Cardiac septum (tissue), 1 donor: ENCODE data around the gene BCL2L15. TPM values are rescaled to one million over a fixed set of nuclear protein-coding genes. Genes with fewer than 3 reads are reported as not detected.

ENCODE experiments used
- DNase-seq: peaks from one replicate; pipeline ENCODE4 v3.0.0-alpha.2; 2020; ENCODE audit warnings: low spot score
- intact Hi-C: fragments of 100-400 bp; cut with DNase I; formaldehyde crosslinking; loops from one replicate; pipeline ENCODE4 v1.14.0; 2022
- total RNA-seq: library from RNA; stranded (reverse); fragmentation: NEBNext Ultra II Directional; extraction: Animal tissue kit (Norgen Biotek cat#: 25700); gene quantifications from one replicate; pipeline ENCODE4 v1.2.1, GENCODE V29; 2021
- donor health status: DM: no; HTN: no; CAD: no.

BCL2L15 gene
- total RNA-seq, 1 donor from 2014 or later: not detected

GRCh38 chr1:113846391-113847035, 40.9 kb downstream of the BCL2L15 start:
- intact Hi-C loops: no loop called here
- no peak for DNase-seq

GRCh38 chr1:113836534-113836933, 50.8 kb downstream of the BCL2L15 start:
- intact Hi-C loops: loop anchor here (5.0 to 10.0 kb wide), 2 partner anchors 66 to 448 kb away; partner anchors contain the start of gene AP4B1
- no peak for DNase-seq

- no peak for DNase-seq
- intact Hi-C loops: loop anchor here (5.0 to 10.0 kb wide), 2 partner anchors 67 to 449 kb away; partner anchors contain the start of gene AP4B1
These were observed 51.6 kb downstream of the BCL2L15 start for GRCh38 chr1:113835686-113836290.

GRCh38 chr1:113834716-113835115, 52.7 kb downstream of the BCL2L15 start:
- intact Hi-C loops: loop anchor here (5.0 to 10.0 kb wide), 2 partner anchors 68 to 450 kb away; partner anchors contain the start of gene AP4B1
- DNase-seq: no peak

Other genes with a start within 250 kb of the BCL2L15 start
- 15.0 TPM for gene PHTF1, start 128.1 kb downstream of the BCL2L15 start, total RNA-seq
- gene RSBN1, start 75.1 kb downstream of the BCL2L15 start, total RNA-seq: 11.0 TPM
- gene PTPN22, start 15.9 kb downstream of the BCL2L15 start, total RNA-seq: 0.70 TPM
- gene AP4B1, start 17.2 kb upstream of the BCL2L15 start, total RNA-seq: 12.6 TPM
- 2.1 TPM for gene DCLRE1B, start 17.7 kb upstream of the BCL2L15 start, total RNA-seq
- gene HIPK1, start 41.7 kb upstream of the BCL2L15 start, total RNA-seq: 63.5 TPM
- gene OLFML3, start 91.9 kb upstream of the BCL2L15 start, total RNA-seq: 8.2 TPM